Prostate gland (tissue), 2 donors: Measurements from ENCODE around the gene RHBDD2.

Experiments used
- POLR2A ChIP-seq: fragments of 450-650 bp; IDR thresholded peaks from one replicate; pipeline ENCODE4 v1.6.1; 2016; ENCODE audit warnings: antibody characterized with exemption, mild to moderate bottlenecking
- POLR2AphosphoS5 ChIP-seq: sonication (generic); formaldehyde crosslinking; IDR thresholded peaks from one replicate; pipeline ENCODE4 v1.6.1; 2017; ENCODE audit warnings: antibody characterized with exemption
- TF ChIP-seq, protein P1 (sequence below), 4 experiments: fragments of 200-600 bp in 2 of 4; fragments of 450-650 bp in 2 of 4; sonication (generic) in 2 of 4; IDR thresholded peaks; 1 replicate in 3 of 4; 2 replicates in 1 of 4; pipeline ENCODE4 v1.5.1; 2016 to 2019; ENCODE audit warnings: antibody characterized with exemption in 4 of 4, mild to moderate bottlenecking in 2 of 4, moderate library complexity in 2 of 4

DNA sequence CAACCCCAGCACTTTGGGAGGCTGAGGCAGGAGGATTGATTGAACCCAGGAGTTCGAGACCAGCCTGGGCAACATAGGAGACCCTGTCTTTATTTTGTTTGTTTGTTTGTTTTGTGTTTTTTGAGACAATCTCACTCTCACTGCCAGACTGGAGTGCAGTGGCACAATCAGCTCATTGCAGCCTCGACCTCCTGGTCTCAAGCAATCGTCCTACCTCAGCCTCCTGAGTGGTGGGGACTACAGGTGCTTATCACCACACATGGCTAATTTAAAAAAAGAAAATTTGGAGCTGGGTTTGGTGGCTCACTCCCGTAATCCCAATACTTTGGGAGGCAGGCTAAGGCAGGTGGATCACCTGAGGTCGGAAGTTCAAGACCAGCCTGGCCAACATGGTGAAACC, 34.7 kb upstream of the RHBDD2 start:
- TF ChIP-seq, protein P1, sequence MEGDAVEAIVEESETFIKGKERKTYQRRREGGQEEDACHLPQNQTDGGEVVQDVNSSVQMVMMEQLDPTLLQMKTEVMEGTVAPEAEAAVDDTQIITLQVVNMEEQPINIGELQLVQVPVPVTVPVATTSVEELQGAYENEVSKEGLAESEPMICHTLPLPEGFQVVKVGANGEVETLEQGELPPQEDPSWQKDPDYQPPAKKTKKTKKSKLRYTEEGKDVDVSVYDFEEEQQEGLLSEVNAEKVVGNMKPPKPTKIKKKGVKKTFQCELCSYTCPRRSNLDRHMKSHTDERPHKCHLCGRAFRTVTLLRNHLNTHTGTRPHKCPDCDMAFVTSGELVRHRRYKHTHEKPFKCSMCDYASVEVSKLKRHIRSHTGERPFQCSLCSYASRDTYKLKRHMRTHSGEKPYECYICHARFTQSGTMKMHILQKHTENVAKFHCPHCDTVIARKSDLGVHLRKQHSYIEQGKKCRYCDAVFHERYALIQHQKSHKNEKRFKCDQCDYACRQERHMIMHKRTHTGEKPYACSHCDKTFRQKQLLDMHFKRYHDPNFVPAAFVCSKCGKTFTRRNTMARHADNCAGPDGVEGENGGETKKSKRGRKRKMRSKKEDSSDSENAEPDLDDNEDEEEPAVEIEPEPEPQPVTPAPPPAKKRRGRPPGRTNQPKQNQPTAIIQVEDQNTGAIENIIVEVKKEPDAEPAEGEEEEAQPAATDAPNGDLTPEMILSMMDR (IDR thresholded peaks at IDR 0.05), result no peak
- TF ChIP-seq POLR2AphosphoS5 (no peak), POLR2A (no peak)
